GM12878 (cell line): ENCODE data around the gene ARGLU1. TPM values are rescaled to one million over a fixed set of nuclear protein-coding genes. Genes with fewer than 3 reads are reported as not detected.

Source experiments
- ATAC-seq: fragments of 200-7000 bp; cut with Tn5 transposase; 3 replicates; pipeline ENCODE4 v1.9.1; 2020; ENCODE audit warnings: mild to moderate bottlenecking, moderate library complexity
- BruUV-seq: library from RNA; stranded (reverse); fragments of 400-500 nt; replicated peaks from 2 replicates; lab custom pipeline; 2021; lab: Mats Ljungman, UMichigan
- CTCF ChIA-PET: fragments of 300-600 bp; sonication (Branson Sonifier 250); formaldehyde crosslinking; extraction: SDS; loops from one replicate; lab custom pipeline; 2021; ENCODE audit warnings: inconsistent platforms; lab: Yijun Ruan, JAX
- POLR2A ChIA-PET: fragments of 350-600 bp; formaldehyde crosslinking; extraction: SDS; loops from one replicate; lab custom pipeline; 2021; ENCODE audit warnings: inconsistent platforms; lab: Charles Lee
- RAD21 ChIA-PET: fragments of 300-600 bp; sonication (Branson Sonifier 250); formaldehyde crosslinking; loops from one replicate; lab custom pipeline; 2023; ENCODE audit warnings: antibody characterized with exemption; ENCODE audit not compliant: unreplicated experiment; lab: Charles Lee
- SMC1A ChIA-PET: fragments of 300-600 bp; sonication (Branson Sonifier 250); formaldehyde crosslinking; loops from one replicate; lab custom pipeline; 2023; ENCODE audit not compliant: unreplicated experiment, uncharacterized antibody; lab: Charles Lee
- DNase-seq: peaks from one replicate; pipeline ENCODE4 v3.0.0-alpha.2; 2011; ENCODE audit warnings: low read depth, low spot score
- FAIRE-seq: peaks from 3 replicates; lab custom pipeline; 2011; peaks lifted over from hg19 to GRCh38; lab: Jason Lieb, UNC
- H2AFZ ChIP-seq: 2 replicates; pipeline ENCODE4 v1.6.0; 2011; ENCODE audit warnings: low read depth, low read length, control low read depth; ENCODE audit not compliant: control insufficient read depth
- H3K27ac ChIP-seq: 2 replicates; pipeline ENCODE4 v1.5.1; 2011; ENCODE audit warnings: control low read depth; ENCODE audit not compliant: control insufficient read depth, insufficient read depth
- H3K27me3 ChIP-seq, 2 experiments: replicated peaks in 1 of 2; 2 replicates each; pipeline versions ENCODE4 v1.6.0 to v1.6.1; 2011; ENCODE audit warnings: low read length in 1 of 2; ENCODE audit not compliant: control insufficient read depth in 2 of 2, insufficient read depth in 2 of 2
- H3K36me3 ChIP-seq, 2 experiments: 2 replicates each; pipeline ENCODE4 v1.5.1; 2011; ENCODE audit warnings: low read length in 1 of 2; ENCODE audit not compliant: control insufficient read depth in 2 of 2, insufficient read depth in 2 of 2
- H3K4me1 ChIP-seq: 2 replicates; pipeline ENCODE4 v1.6.1; 2011; ENCODE audit warnings: mild to moderate bottlenecking, low read length, moderate library complexity, mixed read lengths; ENCODE audit not compliant: control insufficient read depth, insufficient read depth
- H3K4me2 ChIP-seq: 2 replicates; pipeline ENCODE4 v1.6.0; 2011; ENCODE audit warnings: control low read depth; ENCODE audit not compliant: control insufficient read depth, insufficient read depth
- H3K4me3 ChIP-seq: fragments of 200-600 bp; sonication (generic); 2 replicates; pipeline ENCODE4 v1.5.1; 2016
- H3K79me2 ChIP-seq: 2 replicates; pipeline ENCODE4 v1.6.0; 2011; ENCODE audit warnings: low read length; ENCODE audit not compliant: control insufficient read depth, insufficient read depth
- H3K9ac ChIP-seq: 2 replicates; pipeline ENCODE4 v1.8.0; 2011; ENCODE audit warnings: low read length, control low read depth, mixed read lengths; ENCODE audit not compliant: control insufficient read depth, insufficient read depth
- H3K9me3 ChIP-seq: replicated peaks from 3 replicates; pipeline ENCODE4 v1.5.1; 2011; ENCODE audit warnings: mild to moderate bottlenecking, low read length; ENCODE audit not compliant: control insufficient read depth, insufficient read depth
- H4K20me1 ChIP-seq: 2 replicates; pipeline ENCODE4 v1.6.0; 2011; ENCODE audit not compliant: control insufficient read depth, insufficient read depth
- BCL3 ChIP-seq: IDR thresholded peaks from 2 replicates; pipeline ENCODE4 v1.6.1; 2011; ENCODE audit warnings: borderline replicate concordance, low read depth, mild to moderate bottlenecking, moderate library complexity, low read length; ENCODE audit not compliant: insufficient read depth, poor library complexity, severe bottlenecking
- CREB1 ChIP-seq: IDR thresholded peaks from 2 replicates; pipeline ENCODE4 v1.6.1; 2012; ENCODE audit warnings: low read depth, mild to moderate bottlenecking, inconsistent platforms
- E2F4 ChIP-seq: IDR thresholded peaks from 2 replicates; pipeline ENCODE4 v1.6.1; 2012; ENCODE audit warnings: low read depth, low read length, improper control_type of control experiment
- EED ChIP-seq: sonication (generic); IDR thresholded peaks from 2 replicates; pipeline ENCODE4 v1.6.1; 2016; ENCODE audit warnings: antibody characterized with exemption, low read depth
- FOXK2 ChIP-seq: fragments of 450-650 bp; IDR thresholded peaks from 2 replicates; pipeline ENCODE4 v1.6.1; 2017; ENCODE audit warnings: mild to moderate bottlenecking, moderate library complexity
- JUNB ChIP-seq: IDR thresholded peaks from 2 replicates; pipeline ENCODE4 v1.6.1; 2016; ENCODE audit warnings: antibody characterized with exemption, mild to moderate bottlenecking
- MLLT1 ChIP-seq: fragments of 450-650 bp; IDR thresholded peaks from 2 replicates; pipeline ENCODE4 v1.6.1; 2016; ENCODE audit warnings: mild to moderate bottlenecking
- NFIC ChIP-seq: IDR thresholded peaks from 2 replicates; pipeline ENCODE4 v1.6.1; 2012; ENCODE audit warnings: low read depth, mild to moderate bottlenecking, inconsistent platforms, low read length, moderate library complexity
- RAD51 ChIP-seq: fragments of 450-650 bp; IDR thresholded peaks from 2 replicates; pipeline ENCODE4 v1.6.1; 2016; ENCODE audit warnings: moderate library complexity, mild to moderate bottlenecking, inconsistent platforms
- RELA ChIP-seq: fragments of 450-650 bp; IDR thresholded peaks from 2 replicates; pipeline ENCODE4 v1.8.0; 2014; ENCODE audit warnings: borderline replicate concordance; ENCODE audit not compliant: partially characterized antibody
- STAT1 ChIP-seq: fragments of 450-650 bp; conservative IDR thresholded peaks from 2 replicates; pipeline ENCODE4 v1.6.1; 2014; ENCODE audit warnings: antibody characterized with exemption, mild to moderate bottlenecking
- TCF3 ChIP-seq: IDR thresholded peaks from 2 replicates; pipeline ENCODE4 v1.6.1; 2012; ENCODE audit warnings: low read depth, mild to moderate bottlenecking, low read length, borderline replicate concordance; ENCODE audit not compliant: insufficient read depth
- WRNIP1 ChIP-seq: IDR thresholded peaks from 2 replicates; pipeline ENCODE4 v1.6.1; 2011; ENCODE audit warnings: low read depth, low read length, improper control_type of control experiment, borderline replicate concordance
- ZBTB11 ChIP-seq: fragments of 450-650 bp; formaldehyde crosslinking; IDR thresholded peaks from 2 replicates; pipeline ENCODE4 v1.5.0; 2022; ENCODE audit warnings: mild to moderate bottlenecking, missing genetic modification characterization
- ZNF622 ChIP-seq: fragments of 450-650 bp; IDR thresholded peaks from 2 replicates; pipeline ENCODE4 v1.6.1; 2017; ENCODE audit warnings: mild to moderate bottlenecking, inconsistent platforms
- ZZZ3 ChIP-seq: IDR thresholded peaks from 2 replicates; pipeline ENCODE4 v1.6.1; 2011; ENCODE audit warnings: low read depth; ENCODE audit not compliant: control insufficient read depth, insufficient read length
- WGBS: methylation state at CpG from one replicate; pipeline ENCODE4 v1.1.6; 2016; ENCODE audit warnings: low lambda C conversion rate; ENCODE audit not compliant: insufficient replicate concordance, insufficient coverage; ENCODE audit errors: missing lambda C conversion rate; 5-methylcytosine and 5-hydroxymethylcytosine counted together
- in situ Hi-C: fragments of 300-500 bp; cut with MboI; formaldehyde crosslinking; loops from 9 replicates; pipeline ENCODE4 v1.14.3; 2018; ENCODE audit warnings: mixed read lengths
- intact Hi-C: fragments of 100-400 bp; cut with micrococcal nuclease; formaldehyde crosslinking; loops from one replicate; pipeline ENCODE4 v1.14.2; 2022; ENCODE audit not compliant: unreplicated experiment
- polyA plus RNA-seq, 11 experiments: library from polyadenylated mRNA; depleted of rRNA in 4 of 11; unstranded in 6 of 11; stranded (reverse) in 5 of 11; fragments of >200 nt; fragmentation: Nextera tagmentation in 4 of 11; fragmentation: Illumina TruSeq in 1 of 11; extraction: Ambion mirVana in 4 of 11; extraction: Trizol in 1 of 11; gene quantifications; 1 replicate in 1 of 11; 2 replicates in 10 of 11; pipeline versions ENCODE4 v1.2.1 to v1.2.3, GENCODE V29; 2011 to 2016; ENCODE audit warnings: inconsistent platforms in 2 of 11, missing spikeins in 2 of 11, low read depth in 1 of 11
- total RNA-seq, 4 experiments: library from RNA; depleted of rRNA in 3 of 4; stranded (reverse); fragments of >200 nt in 3 of 4; fragmentation: Illumina TruSeq in 1 of 4; extraction: Trizol in 1 of 4; gene quantifications; 2 replicates each; pipeline versions ENCODE4 v1.2.1 to v1.2.3, GENCODE V29; 2013 to 2021

The ARGLU1 gene
- total and polyA plus RNA-seq, 10 of the 15 experiments (the other 5 are each of a cell fraction or from before 2014, with no cell fraction given): 47.1 to 197 (median 98.3) TPM

GRCh38 chr13:106612688-106613087, 44.8 kb upstream of the ARGLU1 start:
- ChIA-PET CTCF (interaction anchor here (1.3 kb wide), 1 partner anchor 11 kb away, joined by 3 read pairs; no protein-coding TSS in a partner anchor), POLR2A (no interaction called here), RAD21 (no interaction called here), SMC1A (no interaction called here)
- Histone ChIP-seq H3K79me2 (no peaks in the 10 kb centered on the region), H3K27ac (no peak overlapping the region), H3K4me1 (no peaks in the 10 kb centered on the region), H2AFZ (no peak overlapping the region), H3K9ac (no peak overlapping the region), H3K36me3 (no peaks in the 10 kb centered on the region), H3K27me3 (no peaks in the 10 kb centered on the region), H4K20me1 (no peaks in the 10 kb centered on the region), H3K9me3 (no peaks in the 10 kb centered on the region), H3K4me3 (no peak overlapping the region), H3K4me2 (no peak overlapping the region)
- DNase-seq (no peak), FAIRE-seq (no peak), ATAC-seq (no peak)
- intact Hi-C loops: no loop called here
- WGBS: 0% methylated on average over 1 of the region's 1 CpG
- in situ Hi-C loops: no loop called here
- BruUV-seq: no TSS peak
- no peak for TF ChIP-seq WRNIP1
- TF ChIP-seq CREB1: no peak
- no peak for TF ChIP-seq EED
- TF ChIP-seq RAD51: no peak
- TF ChIP-seq JUNB: no peak
- no peak for TF ChIP-seq FOXK2
- TF ChIP-seq TCF3: no peak
- TF ChIP-seq RELA: no peak
- no peak for TF ChIP-seq NFIC
- TF ChIP-seq ZZZ3: no peak
- no peak for TF ChIP-seq MLLT1
- TF ChIP-seq BCL3: no peak
- no peak for TF ChIP-seq E2F4
- no peak for TF ChIP-seq STAT1
- TF ChIP-seq ZBTB11: no peak
- TF ChIP-seq ZNF622: no peak
